ENCODE results near the gene LARGE1.

DNA sequence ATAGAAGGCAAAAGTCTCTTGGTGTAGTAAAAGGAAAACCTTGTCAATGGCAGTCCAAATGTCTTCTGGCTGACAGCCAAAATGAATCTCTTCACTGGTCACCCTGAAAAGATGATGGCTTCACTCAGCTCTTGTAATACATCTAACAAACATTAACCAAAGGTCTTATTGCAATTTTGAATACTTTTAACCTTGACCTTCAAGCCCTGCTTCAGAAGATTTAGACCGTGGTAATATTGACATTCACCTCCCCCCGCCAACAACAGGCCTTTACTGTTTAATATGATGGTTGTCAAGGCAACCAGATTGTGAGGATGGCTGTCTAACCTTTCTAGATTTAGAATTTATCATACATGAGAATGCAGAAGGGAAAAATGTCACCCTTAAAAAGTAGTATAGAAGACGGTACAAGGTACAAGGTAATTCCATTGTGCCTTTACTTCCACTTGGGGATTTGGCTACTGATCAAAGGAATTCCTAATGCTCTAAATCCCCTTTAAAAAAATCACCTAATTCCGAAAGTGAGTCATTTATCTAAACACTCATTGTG, 342.3 kb downstream of the LARGE1 start:
- TF ChIP-seq TEAD4 (IDR thresholded peaks at IDR 0.05) (no peak), RAD21 (IDR thresholded peaks at IDR 0.05; ENCODE audit: low read depth) (no peak), EGR1 (IDR thresholded peaks at IDR 0.05) (no peak), YY1 (IDR thresholded peaks at IDR 0.05; ENCODE audit: low read depth) (no peak), FOXM1 (IDR thresholded peaks at IDR 0.05; ENCODE audit: borderline replicate concordance, low read depth) (no peak), NFIC (IDR thresholded peaks at IDR 0.05) (no peak), EP300 (IDR thresholded peaks at IDR 0.05; ENCODE audit: borderline replicate concordance) (no peak)
- TF ChIP-seq, protein P1, sequence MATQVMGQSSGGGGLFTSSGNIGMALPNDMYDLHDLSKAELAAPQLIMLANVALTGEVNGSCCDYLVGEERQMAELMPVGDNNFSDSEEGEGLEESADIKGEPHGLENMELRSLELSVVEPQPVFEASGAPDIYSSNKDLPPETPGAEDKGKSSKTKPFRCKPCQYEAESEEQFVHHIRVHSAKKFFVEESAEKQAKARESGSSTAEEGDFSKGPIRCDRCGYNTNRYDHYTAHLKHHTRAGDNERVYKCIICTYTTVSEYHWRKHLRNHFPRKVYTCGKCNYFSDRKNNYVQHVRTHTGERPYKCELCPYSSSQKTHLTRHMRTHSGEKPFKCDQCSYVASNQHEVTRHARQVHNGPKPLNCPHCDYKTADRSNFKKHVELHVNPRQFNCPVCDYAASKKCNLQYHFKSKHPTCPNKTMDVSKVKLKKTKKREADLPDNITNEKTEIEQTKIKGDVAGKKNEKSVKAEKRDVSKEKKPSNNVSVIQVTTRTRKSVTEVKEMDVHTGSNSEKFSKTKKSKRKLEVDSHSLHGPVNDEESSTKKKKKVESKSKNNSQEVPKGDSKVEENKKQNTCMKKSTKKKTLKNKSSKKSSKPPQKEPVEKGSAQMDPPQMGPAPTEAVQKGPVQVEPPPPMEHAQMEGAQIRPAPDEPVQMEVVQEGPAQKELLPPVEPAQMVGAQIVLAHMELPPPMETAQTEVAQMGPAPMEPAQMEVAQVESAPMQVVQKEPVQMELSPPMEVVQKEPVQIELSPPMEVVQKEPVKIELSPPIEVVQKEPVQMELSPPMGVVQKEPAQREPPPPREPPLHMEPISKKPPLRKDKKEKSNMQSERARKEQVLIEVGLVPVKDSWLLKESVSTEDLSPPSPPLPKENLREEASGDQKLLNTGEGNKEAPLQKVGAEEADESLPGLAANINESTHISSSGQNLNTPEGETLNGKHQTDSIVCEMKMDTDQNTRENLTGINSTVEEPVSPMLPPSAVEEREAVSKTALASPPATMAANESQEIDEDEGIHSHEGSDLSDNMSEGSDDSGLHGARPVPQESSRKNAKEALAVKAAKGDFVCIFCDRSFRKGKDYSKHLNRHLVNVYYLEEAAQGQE (IDR thresholded peaks at IDR 0.05; ENCODE audit: low read depth) = no peak
